Pons (tissue), 1 donor: ENCODE measurements around the gene ING5.
"Not testable (repeated sequence)": the region's sequence is repeated elsewhere in the genome, so short reads cannot be mapped to it uniquely, and the experiment has no call there.

Source experiments
- DNase-seq: peaks from one replicate; pipeline ENCODE4 v3.0.0-alpha.2; 2016; ENCODE audit warnings: low spot score

Gene ING5

GRCh38 chr2:241739177-241739576, 37.3 kb downstream of the ING5 start:
- no peak for DNase-seq

- no peak for DNase-seq
Observed at GRCh38 chr2:241739651-241740050, 37.8 kb downstream of the ING5 start.

- no peak for DNase-seq
Observed at GRCh38 chr2:241741016-241741415, 39.2 kb downstream of the ING5 start.

- DNase-seq = no peak
Observed at GRCh38 chr2:241742320-241742939, 40.6 kb downstream of the ING5 start.

- DNase-seq = not testable (repeated sequence)
Observed at GRCh38 chr2:241743008-241743407, 41.2 kb downstream of the ING5 start.

- DNase-seq = no peak
Observed at GRCh38 chr2:241743620-241744019, 41.8 kb downstream of the ING5 start.

- no peak for DNase-seq
Observed at GRCh38 chr2:241744028-241744754, 42.4 kb downstream of the ING5 start.

- no peak for DNase-seq
Observed at GRCh38 chr2:241745276-241745675, 43.4 kb downstream of the ING5 start.

- no peak for DNase-seq
Observed at GRCh38 chr2:241746084-241746483, 44.2 kb downstream of the ING5 start.

- DNase-seq = no peak
Observed at GRCh38 chr2:241748468-241749256, 46.8 kb downstream of the ING5 start.

GRCh38 chr2:241750076-241750840, 48.4 kb downstream of the ING5 start:
- no peak for DNase-seq

- no peak for DNase-seq
Observed at GRCh38 chr2:241751152-241751551, 49.3 kb downstream of the ING5 start.

GRCh38 chr2:241751776-241752175, 49.9 kb downstream of the ING5 start:
- no peak for DNase-seq

GRCh38 chr2:241752253-241752652, 50.4 kb downstream of the ING5 start:
- no peak for DNase-seq

- no peak for DNase-seq
Observed at GRCh38 chr2:241752689-241753276, 50.9 kb downstream of the ING5 start.

- no peak for DNase-seq
Observed at GRCh38 chr2:241753493-241753892, 51.7 kb downstream of the ING5 start.

- DNase-seq = no peak
Observed at GRCh38 chr2:241754042-241754441, 52.2 kb downstream of the ING5 start.

GRCh38 chr2:241755166-241755565, 53.3 kb downstream of the ING5 start:
- DNase-seq = no peak

- DNase-seq = no peak
Observed at GRCh38 chr2:241755777-241756176, 53.9 kb downstream of the ING5 start.

GRCh38 chr2:241759067-241759807, 57.4 kb downstream of the ING5 start:
- DNase-seq = no peak

GRCh38 chr2:241759893-241760292, 58.1 kb downstream of the ING5 start:
- DNase-seq = not testable (repeated sequence)
